ENCODE data around the gene TNN. TPM values are rescaled to one million over a fixed set of nuclear protein-coding genes. Genes with fewer than 3 reads are reported as not detected.

Gene TNN
- total and polyA plus RNA-seq, 10 of the 15 experiments (the other 5 are each of a cell fraction or from before 2014, with no cell fraction given): 0.05 to 0.17 (median 0.11) TPM

DNA sequence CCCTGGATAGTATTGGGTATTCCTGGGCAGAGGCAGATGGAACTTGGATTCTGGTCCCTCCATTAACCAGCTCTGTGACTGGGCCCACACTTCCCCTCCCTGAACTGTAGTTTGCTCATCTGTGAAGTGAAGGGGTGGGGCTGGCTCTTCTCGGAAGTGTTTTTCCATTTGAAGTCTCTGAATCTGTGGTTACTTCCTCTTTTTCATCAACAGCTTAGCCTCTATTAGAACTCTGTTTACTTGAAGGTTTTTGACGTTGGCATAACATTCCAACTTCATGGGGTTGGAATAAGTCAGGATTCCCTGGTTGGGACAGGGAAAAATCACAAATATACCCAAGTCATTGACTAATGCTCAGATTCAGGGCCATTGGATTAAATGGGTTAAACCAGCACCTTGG lies 121.3 kb downstream of the TNN start:
- WGBS (ENCODE audit: insufficient coverage, insufficient replicate concordance, low lambda C conversion rate, missing lambda C conversion rate): 0% methylated on average over 2 of the region's 2 CpGs
- ChIA-PET RAD21 (ENCODE audit: unreplicated experiment) (interaction anchor here (1.0 to 6.2 kb wide), 8 partner anchors 15 to 224 kb away, joined by 3 to 58 read pairs (median 18); no protein-coding TSS in a partner anchor), CTCF (interaction anchor here (0.9 to 9.1 kb wide), 16 partner anchors 8 to 184 kb away, joined by 3 to 72 read pairs (median 6); no protein-coding TSS in a partner anchor), SMC1A (ENCODE audit: uncharacterized antibody, unreplicated experiment) (interaction anchor here (0.7 to 5.7 kb wide), 26 partner anchors 9 to 129 kb away, joined by 3 to 51 read pairs (median 6); no protein-coding TSS in a partner anchor), POLR2A (interaction anchor here (0.8 to 4.1 kb wide), 7 partner anchors 9 to 176 kb away, joined by 3 to 24 read pairs (median 3); no protein-coding TSS in a partner anchor)
- Histone ChIP-seq H3K4me1 (ENCODE audit: control insufficient read depth, insufficient read depth, low read length) (peaks cover 31% of the 10 kb centered on the region), H3K9ac (ENCODE audit: control insufficient read depth, insufficient read depth, low read length) (peak overlapping the region; percentile 41), H3K27me3 (replicated peaks in 1 of 2; ENCODE audit: control insufficient read depth in 2 of 2, insufficient read depth in 2 of 2, low read length in 1 of 2) (no peaks in the 10 kb centered on the region), H3K4me2 (ENCODE audit: control insufficient read depth, insufficient read depth) (peak overlapping the region; percentile 98), H3K9me3 (replicated peaks; ENCODE audit: control insufficient read depth, insufficient read depth, low read length) (no peaks in the 10 kb centered on the region), H4K20me1 (ENCODE audit: control insufficient read depth, insufficient read depth) (no peaks in the 10 kb centered on the region), H2AFZ (ENCODE audit: control insufficient read depth, low read depth, low read length) (peak overlapping the region; percentile 16; the same call in 1 of the 2 replicates), H3K79me2 (ENCODE audit: control insufficient read depth, insufficient read depth, low read length) (peaks cover 63% of the 10 kb centered on the region), H3K27ac (ENCODE audit: control insufficient read depth, insufficient read depth) (peak overlapping the region; percentile 87), H3K4me3 (peak overlapping the region; percentile 83), H3K36me3 (ENCODE audit: control insufficient read depth in 2 of 2, insufficient read depth in 2 of 2, low read length in 1 of 2) (peaks cover 0 to 5% of the 10 kb centered on the region in 2 experiments; a peak in 1 of 4 replicates)
- in situ Hi-C loops (cut with MboI): no loop called here
- BruUV-seq (replicated peaks): no TSS peak
- FAIRE-seq: peak; percentile 49
- peak; percentile 67 for DNase-seq (ENCODE audit: low read depth, low spot score)
- intact Hi-C loops (cut with micrococcal nuclease; ENCODE audit: unreplicated experiment): no loop called here
- peak; percentile 73 for ATAC-seq
- TF ChIP-seq ZBTB4 (CRISPR knock-in tag; IDR thresholded peaks at IDR 0.05) (no peak), NR2F1 (conservative IDR thresholded peaks at IDR 0.05) (no peak), EZH2 (IDR thresholded peaks at IDR 0.05; ENCODE audit: borderline replicate concordance, control insufficient read depth, low read depth, low read length) (no peak), JUND (IDR thresholded peaks at IDR 0.05; ENCODE audit: low read depth, low read length) (no peak), HDAC2 (IDR thresholded peaks at IDR 0.05) (no peak), MEF2B (IDR thresholded peaks at IDR 0.05; ENCODE audit: partially characterized antibody, poor library complexity, severe bottlenecking) (peak; percentile 20), SMAD5 (IDR thresholded peaks at IDR 0.05; ENCODE audit: low read depth) (no peak), SMC3 (IDR thresholded peaks at IDR 0.05; ENCODE audit: borderline replicate concordance, low read length) (no peak), ZNF207 (IDR thresholded peaks at IDR 0.05; ENCODE audit: borderline replicate concordance) (no peak), SUZ12 (IDR thresholded peaks at IDR 0.05; ENCODE audit: unreplicated experiment) (no peak), RBBP5 (conservative IDR thresholded peaks at IDR 0.05) (no peak), NFXL1 (IDR thresholded peaks at IDR 0.05; ENCODE audit: borderline replicate concordance) (no peak), SMARCA5 (IDR thresholded peaks at IDR 0.05) (no peak), ELK1 (IDR thresholded peaks at IDR 0.05; ENCODE audit: low read depth, low read length) (no peak), SUPT20H (IDR thresholded peaks at IDR 0.05; ENCODE audit: borderline replicate concordance, control insufficient read depth, low read depth, low read length) (no peak)
- TF ChIP-seq, protein P1, sequence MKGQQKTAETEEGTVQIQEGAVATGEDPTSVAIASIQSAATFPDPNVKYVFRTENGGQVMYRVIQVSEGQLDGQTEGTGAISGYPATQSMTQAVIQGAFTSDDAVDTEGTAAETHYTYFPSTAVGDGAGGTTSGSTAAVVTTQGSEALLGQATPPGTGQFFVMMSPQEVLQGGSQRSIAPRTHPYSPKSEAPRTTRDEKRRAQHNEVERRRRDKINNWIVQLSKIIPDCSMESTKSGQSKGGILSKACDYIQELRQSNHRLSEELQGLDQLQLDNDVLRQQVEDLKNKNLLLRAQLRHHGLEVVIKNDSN (IDR thresholded peaks at IDR 0.05; ENCODE audit: borderline replicate concordance, extremely low read length, insufficient read depth, low read depth, low read length): no peak

All from GM12878 (cell line).